ENCODE results near the gene LRSAM1. TPM values are rescaled to one million over a fixed set of nuclear protein-coding genes. Genes with fewer than 3 reads are reported as not detected.

Gene LRSAM1
- total and polyA plus RNA-seq, 9 of the 15 experiments (the other 6 are each of a cell fraction or from before 2014, with no cell fraction given) = 0.07 to 16.2 (median 4.7) TPM

DNA sequence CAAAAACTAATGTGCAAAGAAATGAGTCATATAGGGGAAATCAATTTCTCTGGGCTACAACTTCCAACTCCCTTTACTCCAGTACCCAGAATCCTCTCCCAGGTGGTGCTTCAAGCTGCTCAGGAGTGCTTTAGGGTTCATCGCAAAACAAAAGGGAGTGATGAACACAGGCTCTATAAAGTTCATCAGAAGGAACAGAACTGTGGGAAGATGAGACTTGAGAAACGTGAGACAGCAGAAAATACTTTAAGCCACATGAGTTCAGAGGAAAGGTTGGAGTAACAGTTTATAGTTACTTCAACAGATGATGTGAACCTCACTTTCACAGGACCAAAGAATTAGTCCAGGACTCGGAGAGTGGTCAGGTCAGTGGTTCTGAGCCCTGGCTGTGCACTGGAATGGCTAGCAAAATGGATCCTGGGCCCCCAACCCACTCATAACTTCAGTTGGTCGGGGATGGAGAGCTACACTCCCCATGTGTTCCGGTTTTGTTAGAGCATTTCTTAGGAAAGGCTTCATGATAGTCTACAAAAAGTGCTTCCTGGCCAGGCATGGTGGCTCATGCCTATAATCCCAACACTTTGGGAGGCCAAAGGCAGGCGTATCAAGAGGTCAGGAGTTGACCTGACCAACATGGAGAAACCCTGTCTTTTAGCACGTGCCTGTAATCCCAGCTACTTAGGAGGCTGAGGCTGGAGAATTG is 4.4 kb upstream of the LRSAM1 start (continued):
- TF ChIP-seq TCF3 (CRISPR knock-in tag; IDR thresholded peaks at IDR 0.05) (no peak), ZNF133 (CRISPR knock-in tag; IDR thresholded peaks at IDR 0.05) (no peak), LARP7 (IDR thresholded peaks at IDR 0.05) (no peak), ZNF146 (CRISPR knock-in tag; IDR thresholded peaks at IDR 0.05; ENCODE audit: unreplicated experiment) (no peak), GABPB1 (CRISPR knock-in tag; IDR thresholded peaks at IDR 0.05) (no peak), ZBTB49 (CRISPR knock-in tag; IDR thresholded peaks at IDR 0.05; ENCODE audit: borderline replicate concordance) (no peak), TFAM (CRISPR knock-in tag; conservative IDR thresholded peaks at IDR 0.05) (no peak)

DNA sequence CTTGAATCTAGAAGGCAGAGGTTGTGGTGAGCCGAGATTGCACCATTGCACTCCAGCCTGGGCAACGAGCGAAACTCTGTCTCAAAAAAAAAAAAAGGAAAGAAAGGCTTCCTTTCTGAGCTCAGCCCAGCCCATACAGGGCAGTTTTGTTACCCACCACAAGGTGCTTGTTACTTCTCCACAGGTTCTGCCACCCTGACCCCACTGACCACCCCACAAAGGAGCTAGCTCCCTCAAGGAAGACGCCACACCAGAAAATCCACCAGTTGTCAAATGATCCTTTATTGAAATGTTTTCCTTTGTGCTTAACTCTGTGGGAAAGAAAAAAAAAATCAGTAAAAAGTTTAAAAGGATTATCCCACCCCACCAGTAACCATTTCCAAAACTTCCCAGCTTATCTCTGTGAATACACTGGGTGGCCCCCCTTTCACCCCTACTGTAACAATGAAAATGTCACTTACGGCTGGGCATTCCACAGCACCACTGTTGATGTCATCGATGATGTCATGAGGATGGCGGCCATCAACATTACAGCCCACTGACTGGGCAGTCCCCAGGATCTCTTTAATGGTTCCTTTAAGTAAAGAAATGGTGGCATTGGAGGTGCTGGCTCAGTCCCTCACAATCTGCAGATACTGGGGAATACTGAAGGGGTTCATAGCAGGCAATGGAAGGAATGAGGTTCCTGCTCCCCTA is 3.7 kb upstream of the LRSAM1 start:
- peak in 3 of 4 experiments; percentile 27 to 45 (median 35) for DNase-seq (ENCODE audit: extremely low read depth in 1 of 4, low spot score in 3 of 4)
- H2AFZ ChIP-seq (ENCODE audit: low read depth, low read length) = no peak overlapping the region
- ChIA-PET CTCF (ENCODE audit: low intra/inter-chr PET ratio) (no interaction called here), POLR2A (interaction anchor here (0.6 to 5.5 kb wide), 7 partner anchors 16 to 445 kb away, joined by 3 to 30 read pairs (median 3); partner anchors contain the start of gene ZNF79)
- H3K36me3 ChIP-seq (ENCODE audit: control insufficient read depth, insufficient read depth, low read length) = peaks cover 79% of the 10 kb centered on the region
- H3K27ac ChIP-seq (ENCODE audit: extremely low read depth, low read depth, low read length) = peak overlapping the region; percentile 82; the same call in 2 of the 3 replicates
- intact Hi-C loops (cut with micrococcal nuclease) (no loop called here), in situ Hi-C loops (cut with MboI) (no loop called here)
- H4K20me1 ChIP-seq (replicated peaks; ENCODE audit: control insufficient read depth, insufficient read depth, low read length) = peaks cover 35% of the 10 kb centered on the region
- peak overlapping the region; percentile 100; the same call in 1 of the 2 replicates for H3K4me2 ChIP-seq (ENCODE audit: insufficient read depth, low read length)
- no peak for ATAC-seq
- H3K4me3 ChIP-seq = peak overlapping the region; percentile 78; the same call in 1 of the 2 replicates
- WGBS (ENCODE audit: insufficient coverage, low coverage, missing lambda C conversion rate) = 80% methylated on average over 6 of the region's 7 CpGs
- no peak overlapping the region for H3K9ac ChIP-seq (ENCODE audit: insufficient read depth in 1 of 2, low read depth in 2 of 2, low read length in 2 of 2)
- FAIRE-seq = no peak
- H3K9me3 ChIP-seq (replicated peaks; ENCODE audit: control insufficient read depth, insufficient read depth, low read depth, low read length) = peaks cover 12% of the 10 kb centered on the region
- no peaks in the 10 kb centered on the region for H3K9me1 ChIP-seq (ENCODE audit: control insufficient read depth, insufficient read depth, low read length)
- peaks cover 15 to 16% of the 10 kb centered on the region in 2 experiments; a peak in 4 of 5 replicates for H3K4me1 ChIP-seq (replicated peaks in 1 of 2; ENCODE audit: control insufficient read depth in 2 of 2, insufficient read depth in 2 of 2, low read length in 2 of 2)
- BruUV-seq (replicated peaks) = no TSS peak
- no peaks in the 10 kb centered on the region for H3K27me3 ChIP-seq (ENCODE audit: control insufficient read depth in 2 of 2, insufficient read depth in 2 of 2, low read length in 2 of 2)
- peaks cover 59% of the 10 kb centered on the region for H3K79me2 ChIP-seq (ENCODE audit: control insufficient read depth, insufficient read depth, low read length)
- TF ChIP-seq YBX1 (IDR thresholded peaks at IDR 0.05) (no peak), NCOR1 (IDR thresholded peaks at IDR 0.05) (no peak; the same call in 1 of the 2 replicates), CREB1 (IDR thresholded peaks at IDR 0.05) (peak; percentile 46; the same call in 1 of the 2 replicates), CREB1 (CRISPR knock-in tag; IDR thresholded peaks at IDR 0.05) (0 out of 2 replicates have a peak, but pooled peaks have one; percentile 51), STAG1 (CRISPR knock-in tag; IDR thresholded peaks at IDR 0.05; ENCODE audit: borderline replicate concordance) (no peak), ATF7 (IDR thresholded peaks at IDR 0.05) (peak; percentile 68; the same call in 1 of the 2 replicates)

All from K562 (cell line).